Thyroid gland (tissue), 4 donors: ENCODE data around the gene ACACA. TPM values are rescaled to one million over a fixed set of nuclear protein-coding genes. Genes with fewer than 3 reads are reported as not detected.
"Not testable (repeated sequence)": the region's sequence is repeated elsewhere in the genome, so short reads cannot be mapped to it uniquely, and the experiment has no call there.

Experiments used
- DNase-seq, 2 donors: peaks; one replicate each; pipeline ENCODE4 v3.0.0-alpha.2; 2019
- H3K27ac ChIP-seq, 3 donors: fragments of 200-600 bp; sonication (generic); 1 replicate in 2 of 3; 2 replicates in 1 of 3; pipeline ENCODE4 v1.5.1; 2016 to 2019; ENCODE audit warnings: mild to moderate bottlenecking in 1 of 3, moderate library complexity in 1 of 3
- H3K27me3 ChIP-seq: fragments of 200-600 bp; sonication (generic); one replicate; pipeline ENCODE4 v1.5.1; 2019
- H3K36me3 ChIP-seq, 2 donors: fragments of 200-600 bp; sonication (generic); one replicate each; pipeline ENCODE4 v1.5.1; 2016 to 2019
- H3K4me1 ChIP-seq, 2 donors: fragments of 200-600 bp; sonication (generic); one replicate each; pipeline ENCODE4 v1.5.1; 2017 to 2019
- H3K4me3 ChIP-seq, 3 donors: fragments of 200-600 bp; sonication (generic); replicated peaks in 1 of 3; 1 replicate in 2 of 3; 2 replicates in 1 of 3; pipeline ENCODE4 v1.5.1; 2016; ENCODE audit warnings: mild to moderate bottlenecking in 1 of 3
- H3K9me3 ChIP-seq: fragments of 200-600 bp; sonication (generic); one replicate; pipeline ENCODE4 v1.5.1; 2017
- CTCF ChIP-seq, 6 experiments: fragments of 200-600 bp in 3 of 6; fragments of 450-650 bp in 3 of 6; sonication (generic) in 3 of 6; IDR thresholded peaks; one replicate each; pipeline ENCODE4 v1.5.1; 2016 to 2019; ENCODE audit warnings: antibody characterized with exemption in 6 of 6, mild to moderate bottlenecking in 2 of 6, inconsistent platforms in 1 of 6, moderate library complexity in 1 of 6
- POLR2A ChIP-seq, 2 donors: fragments of 450-650 bp; IDR thresholded peaks; one replicate each; pipeline ENCODE4 v1.6.1; 2017; ENCODE audit warnings: antibody characterized with exemption in 2 of 2, mild to moderate bottlenecking in 2 of 2, moderate library complexity in 1 of 2
- WGBS, 2 donors: methylation state at CpG; one replicate each; pipeline ENCODE4 v1.1.5; 2017; 5-methylcytosine and 5-hydroxymethylcytosine counted together
- intact Hi-C: fragments of 100-400 bp; cut with DNase I; formaldehyde crosslinking; loops from one replicate; pipeline ENCODE4 v1.15.1; 2023
- total RNA-seq, 4 donors: library from RNA; depleted of rRNA; stranded (reverse); fragments of >200 nt; gene quantifications; one replicate each; pipeline ENCODE4 v1.2.3, GENCODE V29; 2016

Gene ACACA
- total RNA-seq, 4 donors from 2014 or later: 27.2 to 55.7 (median 38.4) TPM

DNA sequence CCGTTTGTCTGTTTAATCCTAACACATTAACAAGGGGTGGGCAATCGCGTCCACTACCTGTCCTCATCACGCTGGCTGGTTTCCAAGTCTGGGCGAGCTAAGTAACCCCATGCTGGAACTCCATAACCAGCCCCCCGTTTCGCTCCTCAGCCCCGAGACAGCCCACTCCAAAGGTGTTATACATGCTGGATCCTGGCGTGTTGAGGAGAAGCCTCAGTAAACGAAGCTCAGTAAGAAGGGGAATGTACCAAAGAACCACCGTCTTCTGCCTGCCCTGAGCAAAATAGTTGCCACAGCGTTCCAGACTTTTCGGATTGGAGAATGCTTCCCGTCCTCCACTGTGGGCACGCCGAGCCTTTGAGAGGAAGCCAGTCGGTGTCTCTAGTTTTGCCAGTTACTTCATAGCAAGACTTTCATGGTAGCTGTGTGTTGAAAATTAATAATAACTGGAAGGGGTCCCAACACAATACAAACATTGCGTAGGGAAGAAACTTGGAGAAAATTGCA lies 46.9 kb downstream of the ACACA start:
- DNase-seq: no peak
- intact Hi-C loops: no loop called here
- WGBS, 2 donors: 6 to 10% methylated on average over 17 to 18 of the region's 18 CpGs

DNA sequence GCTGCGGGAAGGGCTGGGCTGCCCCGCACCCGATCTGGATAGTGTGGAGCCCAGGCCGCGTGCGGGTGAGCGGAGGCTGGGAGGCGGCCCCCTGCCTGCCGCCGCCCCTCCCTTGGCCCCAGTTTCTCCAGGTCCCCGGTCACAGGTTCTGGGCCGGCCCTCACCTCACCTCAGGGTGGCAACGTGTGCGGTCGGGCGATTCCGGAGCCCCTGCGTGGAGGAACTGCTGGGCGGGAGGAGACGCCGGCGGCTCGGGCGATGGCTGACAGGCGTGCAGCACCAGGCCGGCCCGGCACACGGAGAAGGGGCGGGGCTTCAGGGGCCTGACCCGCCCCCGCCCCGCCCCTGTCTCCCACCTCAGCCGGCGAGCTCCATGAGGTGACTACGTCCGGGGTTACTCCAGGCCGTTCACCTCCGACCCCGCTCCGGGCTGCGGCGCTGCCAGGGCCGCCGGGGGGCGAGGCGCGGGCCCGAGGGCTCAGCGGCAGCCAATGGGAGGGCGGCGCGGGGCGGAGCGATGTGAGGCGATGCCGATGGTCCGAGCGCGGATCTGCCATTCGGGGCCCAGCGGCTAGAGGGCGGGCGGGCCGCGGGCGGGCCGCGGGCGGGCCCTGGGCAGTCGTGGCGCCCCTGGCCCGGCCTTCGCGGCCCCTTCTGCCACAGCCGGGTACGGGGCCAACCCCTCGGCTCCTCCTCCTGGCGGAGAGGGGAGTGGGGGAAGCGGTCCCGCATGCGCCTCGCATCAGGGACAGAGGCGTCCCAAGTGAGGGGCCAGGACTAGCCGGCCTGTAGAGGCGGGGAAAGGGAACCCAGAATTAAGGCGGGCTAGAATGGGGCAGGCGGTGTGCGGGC lies 47.6 kb downstream of the ACACA start:
- Histone ChIP-seq H3K36me3 (no peaks in the 10 kb centered on the region), H3K4me3 (peak overlapping the region; percentile 40 to 72 (median 55)), H3K4me1 (peaks cover 19 to 32% of the 10 kb centered on the region in 2 donors), H3K9me3 (no peaks in the 10 kb centered on the region), H3K27me3 (no peaks in the 10 kb centered on the region), H3K27ac (peak overlapping the region; percentile 62 to 80 (median 79))
- WGBS, 2 donors: 0 to 4% methylated on average over 4 to 9 of the region's 88 CpGs
- DNase-seq: peak; percentile 96 to 97
- TF ChIP-seq POLR2A (IDR thresholded peaks at IDR 0.05) (peak; percentile 50 to 74), CTCF (IDR thresholded peaks at IDR 0.05) (peak in 4 of 6 experiments; percentile 9 to 57 (median 50))
- intact Hi-C loops: no loop called here

More for the DNA sequence above, 46.9 kb downstream of the ACACA start:
- peaks cover 19 to 32% of the 10 kb centered on the region in 2 donors for H3K4me1 ChIP-seq
- TF ChIP-seq POLR2A (IDR thresholded peaks at IDR 0.05) (no peak), CTCF (IDR thresholded peaks at IDR 0.05) (peak in 1 of 6 experiments; percentile 15)
- no peaks in the 10 kb centered on the region for H3K9me3 ChIP-seq
- H3K36me3 ChIP-seq: no peaks in the 10 kb centered on the region
- peak overlapping the region; percentile 62 to 80 (median 79) for H3K27ac ChIP-seq
- no peaks in the 10 kb centered on the region for H3K27me3 ChIP-seq
- peak overlapping the region in 2 of 3 donors; percentile 40 to 55 for H3K4me3 ChIP-seq

DNA sequence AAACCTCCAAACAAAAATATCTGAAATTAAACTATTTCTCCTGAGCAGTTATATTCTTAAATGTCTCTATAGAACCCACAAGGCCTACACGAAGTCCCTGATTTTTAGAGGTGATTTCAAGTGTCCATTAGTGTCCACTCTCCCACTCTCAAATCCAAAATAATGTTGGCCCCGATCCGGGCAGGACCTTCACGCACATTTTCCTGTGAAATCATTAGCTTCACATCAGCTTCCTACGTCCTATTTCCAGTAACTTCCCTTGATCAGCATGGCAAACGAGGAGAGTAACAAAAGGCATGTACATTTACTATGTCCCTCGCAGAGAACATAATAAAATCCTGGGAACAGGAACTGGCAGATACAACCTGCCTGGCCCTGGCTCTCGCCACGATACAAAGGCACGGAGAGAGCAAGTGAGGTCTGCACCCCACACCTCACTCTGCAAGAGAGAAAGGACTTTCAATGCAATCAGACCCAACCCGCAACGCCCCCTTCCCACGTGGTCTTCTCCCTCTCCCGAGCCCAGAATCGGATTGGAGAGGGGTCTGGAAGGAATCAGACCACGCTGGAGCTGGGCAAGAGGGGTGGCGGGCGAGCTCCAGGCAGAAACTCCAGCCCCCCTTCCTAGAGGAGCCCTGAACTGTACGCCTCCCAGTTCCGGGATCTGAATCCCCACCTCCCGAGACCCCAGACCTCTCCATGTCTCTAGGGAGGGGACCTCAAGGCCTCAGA lies 48.4 kb downstream of the ACACA start:
- 7% methylated on average over 15 to 20 of the region's 21 CpGs for WGBS, 2 donors
- Histone ChIP-seq H3K4me1 (peaks cover 19 to 32% of the 10 kb centered on the region in 2 donors), H3K27me3 (no peaks in the 10 kb centered on the region), H3K27ac (peak overlapping the region in 2 of 3 donors; percentile 62 to 80), H3K4me3 (peak overlapping the region; percentile 36 to 72 (median 55)), H3K36me3 (no peaks in the 10 kb centered on the region), H3K9me3 (no peaks in the 10 kb centered on the region)
- TF ChIP-seq CTCF (IDR thresholded peaks at IDR 0.05): no peak
- TF ChIP-seq POLR2A (IDR thresholded peaks at IDR 0.05): no peak
- peak; percentile 61 to 69 for DNase-seq
- intact Hi-C loops: no loop called here

DNA sequence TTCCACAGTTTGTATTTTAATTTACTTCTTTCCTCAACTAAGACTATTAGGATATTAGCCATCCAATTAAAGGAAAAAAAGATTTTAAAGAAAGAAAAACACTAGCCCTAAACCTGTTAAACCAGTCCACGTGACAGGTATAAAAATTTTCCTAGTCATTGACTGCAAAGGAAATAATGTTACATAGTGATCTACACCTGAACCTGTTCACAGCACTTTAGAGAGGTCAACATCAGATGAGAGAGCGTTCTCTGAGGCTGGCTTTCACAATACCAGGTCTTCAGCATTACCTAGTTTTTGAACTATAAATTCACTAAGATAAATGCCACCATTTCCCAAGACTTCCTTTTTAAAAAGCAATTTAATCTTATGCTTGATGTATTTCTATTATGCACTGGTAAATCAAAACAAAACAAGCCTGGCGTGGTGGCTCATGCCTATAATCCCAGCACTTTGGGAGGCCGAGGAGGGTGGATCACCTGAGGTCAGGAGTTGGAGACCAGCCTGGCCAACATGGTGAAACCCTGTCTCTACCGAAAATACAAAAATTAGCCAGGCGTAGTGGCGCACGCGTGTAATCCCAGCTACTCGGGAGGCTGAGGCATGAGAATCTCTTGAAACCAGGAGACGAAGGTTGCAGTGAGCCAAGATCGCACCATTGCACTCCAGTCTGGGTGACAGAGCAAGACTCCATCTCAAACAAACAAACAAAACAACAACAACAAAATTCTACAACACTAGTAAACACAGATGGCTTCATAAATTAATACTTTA lies 49.7 kb downstream of the ACACA start:
- TF ChIP-seq POLR2A (IDR thresholded peaks at IDR 0.05): peak in 1 of 2 donors; percentile 31
- 72 to 82% methylated on average over 12 of the region's 12 CpGs for WGBS, 2 donors
- peaks cover 19 to 32% of the 10 kb centered on the region in 2 donors for H3K4me1 ChIP-seq
- H3K27me3 ChIP-seq, H3K4me3 ChIP-seq, DNase-seq, intact Hi-C loops, H3K36me3 ChIP-seq, H3K9me3 ChIP-seq: not testable (repeated sequence)
- H3K27ac ChIP-seq: peak overlapping the region in 2 of 3 donors; percentile 39 to 42

- WGBS, 2 donors: 95 to 97% methylated on average over 8 of the region's 8 CpGs
- DNase-seq, H3K27ac ChIP-seq: not testable (repeated sequence)
These were observed 59.7 kb downstream of the ACACA start for GRCh38 chr17:37346863-37347402.

More at GRCh38 chr17:37346863-37347402, 59.7 kb downstream of the ACACA start:
- H3K36me3 ChIP-seq, intact Hi-C loops, H3K4me3 ChIP-seq, H3K9me3 ChIP-seq, H3K4me1 ChIP-seq, H3K27me3 ChIP-seq: not testable (repeated sequence)
